GM12878 (cell line): ENCODE measurements around the gene LDLR. TPM values are rescaled to one million over a fixed set of nuclear protein-coding genes. Genes with fewer than 3 reads are reported as not detected.

Experiments
- ATAC-seq: fragments of 200-7000 bp; cut with Tn5 transposase; 3 replicates; pipeline ENCODE4 v1.9.1; 2020; ENCODE audit warnings: mild to moderate bottlenecking, moderate library complexity
- BruUV-seq: library from RNA; stranded (reverse); fragments of 400-500 nt; replicated peaks from 2 replicates; lab custom pipeline; 2021; lab: Mats Ljungman, UMichigan
- CTCF ChIA-PET: fragments of 300-600 bp; sonication (Branson Sonifier 250); formaldehyde crosslinking; extraction: SDS; loops from one replicate; lab custom pipeline; 2021; ENCODE audit warnings: inconsistent platforms; lab: Yijun Ruan, JAX
- POLR2A ChIA-PET: fragments of 350-600 bp; formaldehyde crosslinking; extraction: SDS; loops from one replicate; lab custom pipeline; 2021; ENCODE audit warnings: inconsistent platforms; lab: Charles Lee
- RAD21 ChIA-PET: fragments of 300-600 bp; sonication (Branson Sonifier 250); formaldehyde crosslinking; loops from one replicate; lab custom pipeline; 2023; ENCODE audit warnings: antibody characterized with exemption; ENCODE audit not compliant: unreplicated experiment; lab: Charles Lee
- SMC1A ChIA-PET: fragments of 300-600 bp; sonication (Branson Sonifier 250); formaldehyde crosslinking; loops from one replicate; lab custom pipeline; 2023; ENCODE audit not compliant: unreplicated experiment, uncharacterized antibody; lab: Charles Lee
- DNase-seq: peaks from one replicate; pipeline ENCODE4 v3.0.0-alpha.2; 2011; ENCODE audit warnings: low read depth, low spot score
- FAIRE-seq: peaks from 3 replicates; lab custom pipeline; 2011; peaks lifted over from hg19 to GRCh38; lab: Jason Lieb, UNC
- H2AFZ ChIP-seq: 2 replicates; pipeline ENCODE4 v1.6.0; 2011; ENCODE audit warnings: low read depth, low read length, control low read depth; ENCODE audit not compliant: control insufficient read depth
- H3K27ac ChIP-seq: 2 replicates; pipeline ENCODE4 v1.5.1; 2011; ENCODE audit warnings: control low read depth; ENCODE audit not compliant: control insufficient read depth, insufficient read depth
- H3K27me3 ChIP-seq, 2 experiments: replicated peaks in 1 of 2; 2 replicates each; pipeline versions ENCODE4 v1.6.0 to v1.6.1; 2011; ENCODE audit warnings: low read length in 1 of 2; ENCODE audit not compliant: control insufficient read depth in 2 of 2, insufficient read depth in 2 of 2
- H3K36me3 ChIP-seq, 2 experiments: 2 replicates each; pipeline ENCODE4 v1.5.1; 2011; ENCODE audit warnings: low read length in 1 of 2; ENCODE audit not compliant: control insufficient read depth in 2 of 2, insufficient read depth in 2 of 2
- H3K4me1 ChIP-seq: 2 replicates; pipeline ENCODE4 v1.6.1; 2011; ENCODE audit warnings: mild to moderate bottlenecking, low read length, moderate library complexity, mixed read lengths; ENCODE audit not compliant: control insufficient read depth, insufficient read depth
- H3K4me2 ChIP-seq: 2 replicates; pipeline ENCODE4 v1.6.0; 2011; ENCODE audit warnings: control low read depth; ENCODE audit not compliant: control insufficient read depth, insufficient read depth
- H3K4me3 ChIP-seq: fragments of 200-600 bp; sonication (generic); 2 replicates; pipeline ENCODE4 v1.5.1; 2016
- H3K79me2 ChIP-seq: 2 replicates; pipeline ENCODE4 v1.6.0; 2011; ENCODE audit warnings: low read length; ENCODE audit not compliant: control insufficient read depth, insufficient read depth
- H3K9ac ChIP-seq: 2 replicates; pipeline ENCODE4 v1.8.0; 2011; ENCODE audit warnings: low read length, control low read depth, mixed read lengths; ENCODE audit not compliant: control insufficient read depth, insufficient read depth
- H3K9me3 ChIP-seq: replicated peaks from 3 replicates; pipeline ENCODE4 v1.5.1; 2011; ENCODE audit warnings: mild to moderate bottlenecking, low read length; ENCODE audit not compliant: control insufficient read depth, insufficient read depth
- H4K20me1 ChIP-seq: 2 replicates; pipeline ENCODE4 v1.6.0; 2011; ENCODE audit not compliant: control insufficient read depth, insufficient read depth
- ASH2L ChIP-seq: fragments of 300-600, 200-600 bp; sonication (generic); IDR thresholded peaks from 2 replicates; pipeline ENCODE4 v1.6.1; 2017; ENCODE audit warnings: low read depth, mild to moderate bottlenecking, borderline replicate concordance
- BMI1 ChIP-seq: fragments of 450-650 bp; IDR thresholded peaks from 2 replicates; pipeline ENCODE4 v1.6.1; 2016; ENCODE audit warnings: mild to moderate bottlenecking, moderate library complexity, borderline replicate concordance
- GABPA ChIP-seq: IDR thresholded peaks from 2 replicates; pipeline ENCODE4 v1.6.1; 2014; ENCODE audit warnings: antibody characterized with exemption, low read depth, mild to moderate bottlenecking, inconsistent platforms
- HCFC1 ChIP-seq: fragments of 150-350 bp; IDR thresholded peaks from 2 replicates; pipeline ENCODE4 v1.6.1; 2014; ENCODE audit warnings: low read length
- MTA3 ChIP-seq: IDR thresholded peaks from 2 replicates; pipeline ENCODE4 v1.6.1; 2012; ENCODE audit warnings: low read length, inconsistent platforms, borderline replicate concordance
- MYB ChIP-seq: fragments of 150-350 bp; IDR thresholded peaks from 2 replicates; pipeline ENCODE4 v1.6.1; 2014; ENCODE audit warnings: mild to moderate bottlenecking, low read depth, low read length, borderline replicate concordance
- NBN ChIP-seq: fragments of 450-650 bp; IDR thresholded peaks from 2 replicates; pipeline ENCODE4 v1.6.1; 2016
- POLR2A ChIP-seq: IDR thresholded peaks from 2 replicates; pipeline ENCODE4 v1.6.1; 2011; ENCODE audit warnings: low read depth, mild to moderate bottlenecking, low read length
- POLR2AphosphoS2 ChIP-seq: IDR thresholded peaks from 2 replicates; pipeline ENCODE4 v1.6.1; 2011; ENCODE audit warnings: low read depth, mild to moderate bottlenecking, low read length, improper control_type of control experiment, moderate library complexity
- POLR2AphosphoS5 ChIP-seq: IDR thresholded peaks from 2 replicates; pipeline ENCODE4 v1.6.1; 2011; ENCODE audit warnings: mild to moderate bottlenecking, low read length, inconsistent platforms
- SIN3A ChIP-seq: IDR thresholded peaks from 2 replicates; pipeline ENCODE4 v1.6.1; 2012; ENCODE audit warnings: low read depth, low read length, improper control_type of control experiment
- SMAD1 ChIP-seq: fragments of 450-650 bp; IDR thresholded peaks from 2 replicates; pipeline ENCODE4 v1.6.1; 2018; ENCODE audit warnings: mild to moderate bottlenecking, low read depth; ENCODE audit not compliant: partially characterized antibody
- SREBF2 ChIP-seq: IDR thresholded peaks from 2 replicates; pipeline ENCODE4 v1.6.1; 2012; ENCODE audit warnings: mild to moderate bottlenecking, low read length
- SUPT20H ChIP-seq: IDR thresholded peaks from 2 replicates; pipeline ENCODE4 v1.6.1; 2011; ENCODE audit warnings: low read depth, mild to moderate bottlenecking, low read length, moderate library complexity, borderline replicate concordance; ENCODE audit not compliant: control insufficient read depth
- WRNIP1 ChIP-seq: IDR thresholded peaks from 2 replicates; pipeline ENCODE4 v1.6.1; 2011; ENCODE audit warnings: low read depth, low read length, improper control_type of control experiment, borderline replicate concordance
- ZNF24 ChIP-seq: fragments of 450-650 bp; IDR thresholded peaks from 2 replicates; pipeline ENCODE4 v1.6.1; 2017; ENCODE audit warnings: antibody characterized with exemption, mild to moderate bottlenecking
- ZNF384 ChIP-seq: IDR thresholded peaks from 2 replicates; pipeline ENCODE4 v1.6.1; 2012; ENCODE audit warnings: low read depth, mild to moderate bottlenecking, low read length, improper control_type of control experiment, borderline replicate concordance
- WGBS: methylation state at CpG from one replicate; pipeline ENCODE4 v1.1.6; 2016; ENCODE audit warnings: low lambda C conversion rate; ENCODE audit not compliant: insufficient replicate concordance, insufficient coverage; ENCODE audit errors: missing lambda C conversion rate; 5-methylcytosine and 5-hydroxymethylcytosine counted together
- in situ Hi-C: fragments of 300-500 bp; cut with MboI; formaldehyde crosslinking; loops from 9 replicates; pipeline ENCODE4 v1.14.3; 2018; ENCODE audit warnings: mixed read lengths
- intact Hi-C: fragments of 100-400 bp; cut with micrococcal nuclease; formaldehyde crosslinking; loops from one replicate; pipeline ENCODE4 v1.14.2; 2022; ENCODE audit not compliant: unreplicated experiment
- polyA plus RNA-seq, 11 experiments: library from polyadenylated mRNA; depleted of rRNA in 4 of 11; unstranded in 6 of 11; stranded (reverse) in 5 of 11; fragments of >200 nt; fragmentation: Nextera tagmentation in 4 of 11; fragmentation: Illumina TruSeq in 1 of 11; extraction: Ambion mirVana in 4 of 11; extraction: Trizol in 1 of 11; gene quantifications; 1 replicate in 1 of 11; 2 replicates in 10 of 11; pipeline versions ENCODE4 v1.2.1 to v1.2.3, GENCODE V29; 2011 to 2016; ENCODE audit warnings: inconsistent platforms in 2 of 11, missing spikeins in 2 of 11, low read depth in 1 of 11
- total RNA-seq, 4 experiments: library from RNA; depleted of rRNA in 3 of 4; stranded (reverse); fragments of >200 nt in 3 of 4; fragmentation: Illumina TruSeq in 1 of 4; extraction: Trizol in 1 of 4; gene quantifications; 2 replicates each; pipeline versions ENCODE4 v1.2.1 to v1.2.3, GENCODE V29; 2013 to 2021
- TF ChIP-seq, protein P1 (sequence below): IDR thresholded peaks from 2 replicates; pipeline ENCODE4 v1.6.1; 2012; ENCODE audit warnings: low read depth, low read length, improper control_type of control experiment
- TF ChIP-seq, protein P2 (sequence below): fragments of 450-650 bp; IDR thresholded peaks from 2 replicates; pipeline ENCODE4 v1.6.1; 2014; ENCODE audit warnings: mild to moderate bottlenecking

LDLR gene
- total and polyA plus RNA-seq, 10 of the 15 experiments (the other 5 are each of a cell fraction or from before 2014, with no cell fraction given), result 11.3 to 59.2 (median 27.3) TPM

DNA sequence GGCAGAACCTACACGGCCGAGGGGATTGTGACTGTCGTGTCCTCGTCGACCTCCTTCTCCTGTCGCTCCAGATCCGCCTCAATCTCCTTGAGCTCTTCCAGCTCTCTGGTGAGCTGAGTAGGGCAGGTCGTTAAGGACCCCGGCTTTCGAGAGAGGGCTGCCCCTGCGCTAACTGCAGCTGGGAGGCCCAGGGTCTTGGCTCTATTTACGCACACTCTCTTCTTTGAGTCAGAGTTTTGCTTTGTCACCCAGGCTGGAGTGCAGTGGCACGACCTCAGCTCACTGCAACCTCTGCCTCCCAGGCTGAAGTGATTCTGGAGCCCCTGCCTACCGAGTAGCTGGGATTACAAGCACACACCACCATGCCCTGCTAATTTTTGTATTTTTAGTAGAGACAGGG, 58.7 kb downstream of the LDLR start:
- BruUV-seq, result no TSS peak
- no peaks in the 10 kb centered on the region for H3K9me3 ChIP-seq
- SMC1A ChIA-PET, result no interaction called here
- H3K36me3 ChIP-seq, result peaks cover 3% of the 10 kb centered on the region in 2 experiments; a peak in 3 of 4 replicates
- no peak for FAIRE-seq
- peaks cover 8% of the 10 kb centered on the region for H3K79me2 ChIP-seq
- H3K4me2 ChIP-seq, result no peak overlapping the region
- CTCF ChIA-PET, result interaction anchor here (1.0 kb wide), 1 partner anchor 13 kb away, joined by 3 read pairs; no protein-coding TSS in a partner anchor
- H3K4me3 ChIP-seq, result no peak overlapping the region
- RAD21 ChIA-PET, result no interaction called here
- DNase-seq, result no peak
- TF ChIP-seq NBN (no peak), MYB (no peak), ASH2L (no peak), POLR2AphosphoS5 (no peak), ZNF24 (no peak), SUPT20H (no peak), BMI1 (no peak), POLR2AphosphoS2 (no peak), SREBF2 (no peak), MTA3 (no peak), GABPA (no peak), HCFC1 (no peak), ZNF384 (no peak), WRNIP1 (no peak), POLR2A (no peak), SIN3A (no peak), SMAD1 (no peak)
- TF ChIP-seq, protein P1, sequence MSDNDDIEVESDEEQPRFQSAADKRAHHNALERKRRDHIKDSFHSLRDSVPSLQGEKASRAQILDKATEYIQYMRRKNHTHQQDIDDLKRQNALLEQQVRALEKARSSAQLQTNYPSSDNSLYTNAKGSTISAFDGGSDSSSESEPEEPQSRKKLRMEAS, result no peak
- TF ChIP-seq, protein P2, sequence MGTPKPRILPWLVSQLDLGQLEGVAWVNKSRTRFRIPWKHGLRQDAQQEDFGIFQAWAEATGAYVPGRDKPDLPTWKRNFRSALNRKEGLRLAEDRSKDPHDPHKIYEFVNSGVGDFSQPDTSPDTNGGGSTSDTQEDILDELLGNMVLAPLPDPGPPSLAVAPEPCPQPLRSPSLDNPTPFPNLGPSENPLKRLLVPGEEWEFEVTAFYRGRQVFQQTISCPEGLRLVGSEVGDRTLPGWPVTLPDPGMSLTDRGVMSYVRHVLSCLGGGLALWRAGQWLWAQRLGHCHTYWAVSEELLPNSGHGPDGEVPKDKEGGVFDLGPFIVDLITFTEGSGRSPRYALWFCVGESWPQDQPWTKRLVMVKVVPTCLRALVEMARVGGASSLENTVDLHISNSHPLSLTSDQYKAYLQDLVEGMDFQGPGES, result no peak
- TF ChIP-seq, all 136 proteins: peak for 0
- H3K4me1 ChIP-seq, result peaks cover 5% of the 10 kb centered on the region
- no peak for ATAC-seq
- no peaks in the 10 kb centered on the region for H3K27me3 ChIP-seq
- intact Hi-C loops (no loop called here), in situ Hi-C loops (no loop called here)
- H4K20me1 ChIP-seq, result no peaks in the 10 kb centered on the region
- WGBS, result 97% methylated on average over 14 of the region's 14 CpGs
- POLR2A ChIA-PET, result no interaction called here
- no peak overlapping the region for H3K9ac ChIP-seq
- no peak overlapping the region for H3K27ac ChIP-seq
- no peak overlapping the region for H2AFZ ChIP-seq
